Right ventricle myocardium superior (tissue), 1 donor: ENCODE data around the gene TCF12. TPM values are rescaled to one million over a fixed set of nuclear protein-coding genes. Genes with fewer than 3 reads are reported as not detected.

Experiments
- ATAC-seq: fragments of 200-7000 bp; cut with Tn5 transposase; one replicate; pipeline ENCODE4 v1.9.1; 2020; ENCODE audit warnings: mild to moderate bottlenecking; ENCODE audit not compliant: poor library complexity
- DNase-seq: peaks from one replicate; pipeline ENCODE4 v3.0.0-alpha.2; 2020
- intact Hi-C: fragments of 100-400 bp; cut with DNase I; formaldehyde crosslinking; loops from one replicate; pipeline ENCODE4 v1.11.2; 2022
- total RNA-seq: library from RNA; stranded (reverse); fragmentation: NEBNext Ultra II Directional; extraction: Animal tissue kit (Norgen Biotek cat#: 25700); gene quantifications from one replicate; pipeline ENCODE4 v1.2.1, GENCODE V29; 2021
- donor health status: DM: no; HTN: yes; CAD: no; lungs with severe emphysema.

Gene TCF12
- total RNA-seq, 1 donor from 2014 or later = 32.9 TPM

GRCh38 chr15:57321485-57321884, 403.0 kb downstream of the TCF12 start:
- ATAC-seq (no peak), DNase-seq (no peak)
- intact Hi-C loops = no loop called here

- DNase-seq = no peak
- ATAC-seq = no peak
- intact Hi-C loops = no loop called here
Measured at GRCh38 chr15:57321973-57322601, 403.6 kb downstream of the TCF12 start.

- intact Hi-C loops = no loop called here
- ATAC-seq = no peak
- DNase-seq = no peak
Measured at GRCh38 chr15:57322602-57323250, 404.3 kb downstream of the TCF12 start.

GRCh38 chr15:57323299-57323805, 404.9 kb downstream of the TCF12 start:
- intact Hi-C loops = no loop called here
- DNase-seq = no peak
- ATAC-seq = no peak

- intact Hi-C loops = no loop called here
- no peak for ATAC-seq
- no peak for DNase-seq
Measured at GRCh38 chr15:57323806-57324589, 405.6 kb downstream of the TCF12 start.

- intact Hi-C loops = no loop called here
- ATAC-seq = no peak
- DNase-seq = no peak
Measured at GRCh38 chr15:57324590-57324890, 406.1 kb downstream of the TCF12 start.

- ATAC-seq (no peak), DNase-seq (no peak)
- intact Hi-C loops = no loop called here
Measured at GRCh38 chr15:57324944-57325679, 406.7 kb downstream of the TCF12 start.

- no peak for ATAC-seq
- no peak for DNase-seq
- intact Hi-C loops = no loop called here
Measured at GRCh38 chr15:57326196-57326595, 407.8 kb downstream of the TCF12 start.

GRCh38 chr15:57327985-57328471, 409.6 kb downstream of the TCF12 start:
- DNase-seq (no peak), ATAC-seq (peak; percentile 50)
- intact Hi-C loops = no loop called here

- no peak for DNase-seq
- no peak for ATAC-seq
- intact Hi-C loops = no loop called here
Measured at GRCh38 chr15:57328479-57328878, 410.0 kb downstream of the TCF12 start.

- intact Hi-C loops = no loop called here
- no peak for ATAC-seq
Measured at GRCh38 chr15:57328897-57329296, 410.5 kb downstream of the TCF12 start.

GRCh38 chr15:57329582-57330367, 411.3 kb downstream of the TCF12 start:
- no peak for ATAC-seq
- intact Hi-C loops = no loop called here
- no peak for DNase-seq

More at GRCh38 chr15:57328897-57329296, 410.5 kb downstream of the TCF12 start:
- DNase-seq = no peak

GRCh38 chr15:57330619-57331340, 412.3 kb downstream of the TCF12 start:
- intact Hi-C loops = no loop called here
- ATAC-seq (no peak), DNase-seq (no peak)

- no peak for ATAC-seq
- intact Hi-C loops = no loop called here
- DNase-seq = no peak
Measured at GRCh38 chr15:57332326-57332725, 413.9 kb downstream of the TCF12 start.

GRCh38 chr15:57333487-57333886, 415.0 kb downstream of the TCF12 start:
- DNase-seq = no peak
- ATAC-seq = no peak
- intact Hi-C loops = no loop called here

- no peak for ATAC-seq
- no peak for DNase-seq
- intact Hi-C loops = no loop called here
Measured at GRCh38 chr15:57334257-57334656, 415.8 kb downstream of the TCF12 start.

- intact Hi-C loops = no loop called here
- ATAC-seq = no peak
- DNase-seq = no peak
Measured at GRCh38 chr15:57335293-57335715, 416.9 kb downstream of the TCF12 start.

- no peak for ATAC-seq
- DNase-seq = no peak
- intact Hi-C loops = no loop called here
Measured at GRCh38 chr15:57335719-57336118, 417.3 kb downstream of the TCF12 start.
